Gastroesophageal sphincter (tissue), 4 donors: ENCODE data around the gene CALCA. TPM values are rescaled to one million over a fixed set of nuclear protein-coding genes. Genes with fewer than 3 reads are reported as not detected.

Experiments used
- ATAC-seq: fragments of 150-250 bp; one replicate; pipeline ENCODE4 v1.9.1; 2016; ENCODE audit warnings: mild to moderate bottlenecking, moderate library complexity
- H3K27ac ChIP-seq, 4 donors: fragments of 200-600 bp; sonication (generic) in 3 of 4; 1 replicate in 3 of 4; 2 replicates in 1 of 4; pipeline ENCODE4 v1.5.1; 2016 to 2019
- H3K27me3 ChIP-seq: fragments of 200-600 bp; sonication (generic); one replicate; pipeline ENCODE4 v1.5.1; 2019
- H3K36me3 ChIP-seq, 2 donors: fragments of 200-600 bp; sonication (generic); one replicate each; pipeline ENCODE4 v1.5.1; 2019; ENCODE audit warnings: control low read depth in 1 of 2
- H3K4me1 ChIP-seq, 3 donors: fragments of 200-600 bp; sonication (generic); 1 replicate in 2 of 3; 2 replicates in 1 of 3; pipeline ENCODE4 v1.5.1; 2016 to 2019; ENCODE audit warnings: control low read depth in 2 of 3
- H3K4me3 ChIP-seq, 2 donors: fragments of 200-600 bp; sonication (generic); one replicate each; pipeline ENCODE4 v1.5.1; 2019; ENCODE audit warnings: mild to moderate bottlenecking in 1 of 2, moderate library complexity in 1 of 2
- H3K9me3 ChIP-seq, 3 donors: fragments of 200-600 bp; sonication (generic); one replicate each; pipeline ENCODE4 v1.5.1; 2017 to 2019; ENCODE audit warnings: control low read depth in 2 of 3
- CTCF ChIP-seq, 4 experiments: fragments of 200-600 bp in 2 of 4; fragments of 450-650 bp in 2 of 4; sonication (generic) in 1 of 4; IDR thresholded peaks; one replicate each; pipeline ENCODE4 v1.5.1; 2017 to 2019; ENCODE audit warnings: antibody characterized with exemption in 4 of 4, mild to moderate bottlenecking in 2 of 4, moderate library complexity in 2 of 4
- EP300 ChIP-seq: sonication (generic); formaldehyde crosslinking; IDR thresholded peaks from one replicate; pipeline ENCODE4 v1.6.1; 2017; ENCODE audit warnings: antibody characterized with exemption, mild to moderate bottlenecking
- POLR2A ChIP-seq, 2 donors: fragments of 450-650 bp; IDR thresholded peaks; one replicate each; pipeline ENCODE4 v1.6.1; 2017; ENCODE audit warnings: antibody characterized with exemption in 2 of 2, mild to moderate bottlenecking in 2 of 2, moderate library complexity in 1 of 2
- POLR2AphosphoS5 ChIP-seq: sonication (generic); formaldehyde crosslinking; IDR thresholded peaks from one replicate; pipeline ENCODE4 v1.6.1; 2017; ENCODE audit warnings: antibody characterized with exemption
- WGBS, 2 donors: methylation state at CpG; one replicate each; pipeline ENCODE4 v1.1.5; 2018; ENCODE audit warnings: low coverage in 1 of 2; 5-methylcytosine and 5-hydroxymethylcytosine counted together
- total RNA-seq, 4 donors: library from RNA; depleted of rRNA; stranded (reverse); fragments of >200 nt; gene quantifications; one replicate each; pipeline ENCODE4 v1.1.0, GENCODE V29; 2016

CALCA gene
- total RNA-seq, 4 donors from 2014 or later: not detected

- Histone ChIP-seq H3K27ac (no peak overlapping the region), H3K4me1 (peaks cover 0 to 13% (median 0%) of the 10 kb centered on the region in 3 donors), H3K27me3 (peaks cover 53% of the 10 kb centered on the region), H3K36me3 (no peaks in the 10 kb centered on the region), H3K4me3 (no peak overlapping the region), H3K9me3 (no peaks in the 10 kb centered on the region)
- TF ChIP-seq EP300 (no peak), POLR2AphosphoS5 (no peak), POLR2A (IDR thresholded peaks at IDR 0.05) (no peak), CTCF (IDR thresholded peaks at IDR 0.05) (no peak)
- no peak for ATAC-seq
- WGBS, 2 donors: 70 to 81% methylated on average over 3 to 4 of the region's 5 CpGs
These were observed 4.4 kb downstream of the CALCA start for GRCh38 chr11:14967581-14968243.

- TF ChIP-seq CTCF (IDR thresholded peaks at IDR 0.05): no peak
- no peak for TF ChIP-seq EP300
- no peak for TF ChIP-seq POLR2A (IDR thresholded peaks at IDR 0.05)
- TF ChIP-seq POLR2AphosphoS5: no peak
- no peaks in the 10 kb centered on the region for H3K36me3 ChIP-seq
- ATAC-seq: no peak
- H3K27ac ChIP-seq: no peak overlapping the region
- H3K4me3 ChIP-seq: no peak overlapping the region
- H3K9me3 ChIP-seq: no peaks in the 10 kb centered on the region
- no peaks in the 10 kb centered on the region for H3K4me1 ChIP-seq
- H3K27me3 ChIP-seq: no peaks in the 10 kb centered on the region
- 58 to 83% methylated on average over 1 to 2 of the region's 2 CpGs for WGBS, 2 donors
These were observed 16.0 kb downstream of the CALCA start for GRCh38 chr11:14956111-14956510.

DNA sequence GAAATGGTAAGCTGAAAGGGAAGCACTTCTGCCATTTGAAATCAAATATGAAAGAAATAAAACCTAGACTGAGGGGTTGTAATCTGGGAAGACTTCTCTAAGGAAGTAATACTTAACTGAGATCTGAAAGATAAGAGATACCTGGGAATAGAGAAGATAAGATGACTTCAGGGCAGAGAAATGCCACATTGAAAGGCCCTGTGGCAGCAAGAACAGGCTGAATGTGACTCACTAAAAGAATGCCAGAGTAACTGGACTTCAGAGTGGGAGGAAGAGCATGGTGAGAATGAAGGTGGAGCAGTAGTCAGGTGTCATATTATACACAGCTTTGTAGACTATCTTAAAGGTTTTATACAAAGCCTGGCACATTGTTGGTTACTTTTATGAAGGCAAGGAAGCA lies 17.6 kb downstream of the CALCA start:
- no peaks in the 10 kb centered on the region for H3K9me3 ChIP-seq
- no peaks in the 10 kb centered on the region for H3K36me3 ChIP-seq
- H3K27ac ChIP-seq: no peak overlapping the region
- H3K4me1 ChIP-seq: no peaks in the 10 kb centered on the region
- no peak for ATAC-seq
- H3K27me3 ChIP-seq: no peaks in the 10 kb centered on the region
- TF ChIP-seq CTCF (IDR thresholded peaks at IDR 0.05) (no peak), POLR2AphosphoS5 (no peak)
- no peak overlapping the region for H3K4me3 ChIP-seq

DNA sequence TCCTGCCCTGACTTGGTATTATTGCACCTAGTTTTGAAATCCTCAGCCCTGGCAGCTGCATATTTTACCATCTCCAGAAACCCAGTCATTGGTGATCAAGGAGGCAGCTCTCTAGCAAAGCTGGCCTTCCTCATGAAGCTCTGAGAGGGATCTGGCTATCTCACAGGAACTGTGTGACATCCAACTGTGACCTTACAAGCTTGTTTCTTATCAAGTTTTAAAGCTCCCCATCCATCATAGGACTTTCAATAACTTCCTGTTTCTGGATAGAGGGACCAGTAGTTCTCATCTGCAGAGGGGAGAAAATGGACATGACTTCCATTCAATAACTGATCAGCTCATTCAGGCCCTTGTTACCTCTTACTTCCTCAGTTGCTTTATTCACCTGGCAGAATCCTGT lies 18.2 kb downstream of the CALCA start:
- H3K27me3 ChIP-seq: no peaks in the 10 kb centered on the region
- H3K4me1 ChIP-seq: no peaks in the 10 kb centered on the region
- TF ChIP-seq CTCF (IDR thresholded peaks at IDR 0.05) (no peak), POLR2AphosphoS5 (no peak), EP300 (no peak), POLR2A (IDR thresholded peaks at IDR 0.05) (no peak)
- H3K9me3 ChIP-seq: no peaks in the 10 kb centered on the region
- ATAC-seq: no peak
- H3K27ac ChIP-seq: no peak overlapping the region
- H3K36me3 ChIP-seq: no peaks in the 10 kb centered on the region
- H3K4me3 ChIP-seq: no peak overlapping the region

GRCh38 chr11:14949437-14950147 lies 22.6 kb downstream of the CALCA start:
- H3K4me3 ChIP-seq: no peak overlapping the region
- no peaks in the 10 kb centered on the region for H3K36me3 ChIP-seq
- no peak for ATAC-seq
- H3K27ac ChIP-seq: no peak overlapping the region
- no peaks in the 10 kb centered on the region for H3K4me1 ChIP-seq
- no peaks in the 10 kb centered on the region for H3K27me3 ChIP-seq
- 58 to 68% methylated on average over 4 of the region's 4 CpGs for WGBS, 2 donors
- TF ChIP-seq POLR2AphosphoS5 (no peak), POLR2A (IDR thresholded peaks at IDR 0.05) (no peak), EP300 (no peak), CTCF (IDR thresholded peaks at IDR 0.05) (no peak)
- H3K9me3 ChIP-seq: no peaks in the 10 kb centered on the region
